ENCODE data around the gene NGF.

- no peak for TF ChIP-seq POLR2A (IDR thresholded peaks at IDR 0.05)
- TF ChIP-seq, protein P1, sequence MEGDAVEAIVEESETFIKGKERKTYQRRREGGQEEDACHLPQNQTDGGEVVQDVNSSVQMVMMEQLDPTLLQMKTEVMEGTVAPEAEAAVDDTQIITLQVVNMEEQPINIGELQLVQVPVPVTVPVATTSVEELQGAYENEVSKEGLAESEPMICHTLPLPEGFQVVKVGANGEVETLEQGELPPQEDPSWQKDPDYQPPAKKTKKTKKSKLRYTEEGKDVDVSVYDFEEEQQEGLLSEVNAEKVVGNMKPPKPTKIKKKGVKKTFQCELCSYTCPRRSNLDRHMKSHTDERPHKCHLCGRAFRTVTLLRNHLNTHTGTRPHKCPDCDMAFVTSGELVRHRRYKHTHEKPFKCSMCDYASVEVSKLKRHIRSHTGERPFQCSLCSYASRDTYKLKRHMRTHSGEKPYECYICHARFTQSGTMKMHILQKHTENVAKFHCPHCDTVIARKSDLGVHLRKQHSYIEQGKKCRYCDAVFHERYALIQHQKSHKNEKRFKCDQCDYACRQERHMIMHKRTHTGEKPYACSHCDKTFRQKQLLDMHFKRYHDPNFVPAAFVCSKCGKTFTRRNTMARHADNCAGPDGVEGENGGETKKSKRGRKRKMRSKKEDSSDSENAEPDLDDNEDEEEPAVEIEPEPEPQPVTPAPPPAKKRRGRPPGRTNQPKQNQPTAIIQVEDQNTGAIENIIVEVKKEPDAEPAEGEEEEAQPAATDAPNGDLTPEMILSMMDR (IDR thresholded peaks at IDR 0.05 in 4 of 5, conservative IDR thresholded peaks at IDR 0.05 in 1 of 5): no peak
Measured at GRCh38 chr1:115281143-115281542, 56.9 kb downstream of the NGF start.

All from gastrocnemius medialis (tissue), 4 donors.